GM23338 (cell line): ENCODE data around the gene OSER1. TPM values are rescaled to one million over a fixed set of nuclear protein-coding genes. Genes with fewer than 3 reads are reported as not detected.

Source experiments
- ATAC-seq: fragments of 200-7000 bp; cut with Tn5 transposase; 3 replicates; pipeline ENCODE4 v1.9.1; 2020
- DNase-seq: peaks from one replicate; pipeline ENCODE4 v3.0.0-alpha.2; 2015; ENCODE audit warnings: low spot score
- H2AFZ ChIP-seq: fragments of 200-600 bp; sonication (generic); 2 replicates; pipeline ENCODE4 v1.8.0; 2016; ENCODE audit warnings: antibody characterized with exemption, mild to moderate bottlenecking, moderate library complexity
- H3F3A ChIP-seq: fragments of 200-600 bp; sonication (generic); replicated peaks from 2 replicates; pipeline ENCODE4 v1.8.0; 2017; ENCODE audit warnings: antibody characterized with exemption, mixed run types, low read depth
- H3K27ac ChIP-seq: fragments of 200-600 bp; sonication (generic); 2 replicates; pipeline ENCODE4 v1.6.1; 2016; ENCODE audit warnings: low read depth
- H3K27me3 ChIP-seq: fragments of 200-600 bp; sonication (generic); 2 replicates; pipeline ENCODE4 v1.8.0; 2016; ENCODE audit warnings: mild to moderate bottlenecking, mixed run types, moderate library complexity; ENCODE audit not compliant: insufficient read depth
- H3K36me3 ChIP-seq: fragments of 200-600 bp; sonication (generic); 2 replicates; pipeline ENCODE4 v1.8.0; 2016; ENCODE audit warnings: mild to moderate bottlenecking; ENCODE audit not compliant: insufficient read depth
- H3K4me1 ChIP-seq: fragments of 200-600 bp; sonication (generic); 2 replicates; pipeline ENCODE4 v1.8.0; 2016; ENCODE audit warnings: mild to moderate bottlenecking, moderate library complexity; ENCODE audit not compliant: insufficient read depth
- H3K4me2 ChIP-seq: fragments of 200-600 bp; sonication (generic); 2 replicates; pipeline ENCODE4 v1.7.1; 2017; ENCODE audit warnings: mixed run types
- H3K4me3 ChIP-seq: fragments of 200-600 bp; sonication (generic); 2 replicates; pipeline ENCODE4 v1.6.1; 2016; ENCODE audit warnings: mixed run types
- H3K79me2 ChIP-seq: fragments of 200-600 bp; sonication (generic); replicated peaks from 2 replicates; pipeline ENCODE4 v1.8.0; 2017; ENCODE audit warnings: mild to moderate bottlenecking; ENCODE audit not compliant: insufficient read depth
- H3K9me2 ChIP-seq: fragments of 200-600 bp; sonication (generic); 2 replicates; pipeline ENCODE4 v1.8.0; 2017; ENCODE audit not compliant: insufficient read depth
- H4K20me1 ChIP-seq: fragments of 200-600 bp; sonication (generic); replicated peaks from 2 replicates; pipeline ENCODE4 v1.8.0; 2017; ENCODE audit warnings: mild to moderate bottlenecking; ENCODE audit not compliant: insufficient read depth
- H3K27ac Mint-ChIP-seq: 2 replicates; pipeline ENCODE4 v1.8.0; 2020; ENCODE audit warnings: inconsistent platforms, mild to moderate bottlenecking, moderate library complexity, mixed read lengths
- H3K27me3 Mint-ChIP-seq: 3 replicates; pipeline ENCODE4 v1.8.0; 2022; ENCODE audit warnings: low read depth, mild to moderate bottlenecking, moderate library complexity, mixed read lengths, inconsistent platforms; ENCODE audit not compliant: insufficient read depth, poor library complexity
- H3K36me3 Mint-ChIP-seq: 3 replicates; pipeline ENCODE4 v1.8.0; 2021; ENCODE audit warnings: low read depth, mild to moderate bottlenecking, inconsistent platforms, moderate library complexity, mixed read lengths
- H3K4me1 Mint-ChIP-seq: 3 replicates; pipeline ENCODE4 v1.8.0; 2020; ENCODE audit warnings: mild to moderate bottlenecking, inconsistent platforms, mixed read lengths
- H3K4me3 Mint-ChIP-seq: 3 replicates; pipeline ENCODE4 v1.8.0; 2021; ENCODE audit warnings: moderate library complexity, mild to moderate bottlenecking, inconsistent platforms, mixed read lengths
- H3K9me3 Mint-ChIP-seq: 3 replicates; pipeline ENCODE4 v1.8.0; 2020; ENCODE audit warnings: moderate library complexity, mild to moderate bottlenecking, inconsistent platforms, mixed read lengths
- CREB1 ChIP-seq: fragments of 250-450 bp; sonication (Bioruptor Pico); IDR thresholded peaks from 2 replicates; pipeline ENCODE4 v1.5.0; 2020; ENCODE audit warnings: low read depth, mild to moderate bottlenecking, moderate library complexity
- CTCF ChIP-seq, 2 experiments: fragments of 200-600 bp in 1 of 2; sonication (generic) in 1 of 2; conservative IDR thresholded peaks; 2 replicates each; pipeline versions ENCODE4 v1.5.1 to v1.6.1; 2016 to 2017; ENCODE audit warnings: antibody characterized with exemption in 2 of 2, low read depth in 2 of 2, mild to moderate bottlenecking in 2 of 2, moderate library complexity in 1 of 2
- EZH2 ChIP-seq: fragments of 200-600 bp; sonication (generic); IDR thresholded peaks from one replicate; pipeline ENCODE4 v1.8.0; 2017; ENCODE audit warnings: antibody characterized with exemption, mild to moderate bottlenecking, low read depth; ENCODE audit not compliant: unreplicated experiment
- EZH2phosphoT487 ChIP-seq: fragments of 200-600 bp; sonication (generic); IDR thresholded peaks from one replicate; pipeline ENCODE4 v1.8.1; 2018; ENCODE audit warnings: antibody characterized with exemption; ENCODE audit not compliant: unreplicated experiment
- JUNB ChIP-seq: IDR thresholded peaks from one replicate; pipeline ENCODE4 v1.6.1; 2016; ENCODE audit warnings: antibody characterized with exemption; ENCODE audit not compliant: unreplicated experiment
- NANOG ChIP-seq: IDR thresholded peaks from 2 replicates; pipeline ENCODE4 v1.6.1; 2016; ENCODE audit warnings: antibody characterized with exemption, borderline replicate concordance
- POLR2AphosphoS5 ChIP-seq: IDR thresholded peaks from 2 replicates; pipeline ENCODE4 v1.6.1; 2016; ENCODE audit warnings: antibody characterized with exemption, low read depth
- REST ChIP-seq: IDR thresholded peaks from one replicate; pipeline ENCODE4 v1.6.1; 2018; ENCODE audit warnings: antibody characterized with exemption; ENCODE audit not compliant: unreplicated experiment
- STAT1 ChIP-seq: IDR thresholded peaks from one replicate; pipeline ENCODE4 v1.6.1; 2016; ENCODE audit warnings: antibody characterized with exemption; ENCODE audit not compliant: unreplicated experiment
- ZNF331 ChIP-seq: fragments of 250-450 bp; sonication (Bioruptor Pico); IDR thresholded peaks from 2 replicates; pipeline ENCODE4 v1.5.0; 2020; ENCODE audit warnings: low read depth, mild to moderate bottlenecking, moderate library complexity
- ZNF462 ChIP-seq: fragments of 250-450 bp; sonication (Bioruptor Pico); IDR thresholded peaks from 2 replicates; pipeline ENCODE4 v1.5.0; 2020; ENCODE audit warnings: mild to moderate bottlenecking, moderate library complexity
- polyA plus RNA-seq: library from polyadenylated mRNA; unstranded; fragments of >200 nt; fragmentation: Nextera tagmentation; extraction: Ambion mirVana; gene quantifications from 2 replicates; pipeline ENCODE4 v1.2.1, GENCODE V29; 2016
- total RNA-seq: library from RNA; depleted of rRNA; stranded (reverse); fragments of >200 nt; shearing (Covaris generic); gene quantifications from 2 replicates; pipeline ENCODE4 v1.2.3, GENCODE V29; 2014

The OSER1 gene
- total and polyA plus RNA-seq, 2 experiments from 2014 or later, result 25.2 to 31.1 TPM

GRCh38 chr20:44183282-44183681, 27.3 kb downstream of the OSER1 start:
- Histone ChIP-seq H3K4me1 (peaks cover 19% of the 10 kb centered on the region; the same call in 1 of the 2 replicates), H3K27me3 (peaks cover 4% of the 10 kb centered on the region; the same call in 1 of the 2 replicates), H3K4me3 (no peak overlapping the region), H3K79me2 (no peaks in the 10 kb centered on the region), H4K20me1 (no peaks in the 10 kb centered on the region), H3K9me2 (no peaks in the 10 kb centered on the region), H3K4me2 (no peak overlapping the region), H2AFZ (no peak overlapping the region), H3F3A (no peaks in the 10 kb centered on the region), H3K27ac (no peak overlapping the region), H3K36me3 (no peaks in the 10 kb centered on the region)
- Mint-ChIP-seq H3K27me3 (peaks cover 7% of the 10 kb centered on the region), H3K4me1 (peaks cover 29% of the 10 kb centered on the region), H3K4me3 (no peak overlapping the region), H3K9me3 (no peaks in the 10 kb centered on the region), H3K36me3 (no peaks in the 10 kb centered on the region), H3K27ac (no peak overlapping the region)
- no peak for ATAC-seq
- no peak for DNase-seq
- TF ChIP-seq EZH2phosphoT487, result no peak

GRCh38 chr20:44182863-44183262, 27.7 kb downstream of the OSER1 start:
- Mint-ChIP-seq H3K27ac (no peak overlapping the region), H3K9me3 (no peaks in the 10 kb centered on the region), H3K4me1 (peaks cover 25% of the 10 kb centered on the region), H3K27me3 (peaks cover 7% of the 10 kb centered on the region), H3K36me3 (no peaks in the 10 kb centered on the region), H3K4me3 (no peak overlapping the region)
- Histone ChIP-seq H3K4me1 (peaks cover 17% of the 10 kb centered on the region; the same call in 1 of the 2 replicates), H3F3A (no peaks in the 10 kb centered on the region), H3K9me2 (no peaks in the 10 kb centered on the region), H3K27me3 (peaks cover 4% of the 10 kb centered on the region; the same call in 1 of the 2 replicates), H3K27ac (no peak overlapping the region), H3K4me3 (no peak overlapping the region), H4K20me1 (no peaks in the 10 kb centered on the region), H3K4me2 (no peak overlapping the region), H3K36me3 (no peaks in the 10 kb centered on the region), H2AFZ (no peak overlapping the region), H3K79me2 (no peaks in the 10 kb centered on the region)
- no peak for ATAC-seq
- no peak for DNase-seq
- TF ChIP-seq CTCF (conservative IDR thresholded peaks at IDR 0.05; ENCODE audit: low read depth in 2 of 2), result no peak
- no peak for TF ChIP-seq EZH2phosphoT487
- TF ChIP-seq NANOG, result no peak
- no peak for TF ChIP-seq EZH2
- TF ChIP-seq ZNF331, result no peak
- TF ChIP-seq POLR2AphosphoS5, result no peak
- no peak for TF ChIP-seq ZNF462 (CRISPR knock-in tag)
- TF ChIP-seq REST, result no peak
- no peak for TF ChIP-seq STAT1
- no peak for TF ChIP-seq JUNB
- no peak for TF ChIP-seq CREB1
